MM.1S (cell line): ENCODE data around the gene DDC.

ENCODE experiments used
- DNase-seq: peaks from one replicate; pipeline ENCODE4 v3.0.0-alpha.2; 2015
- H2AFZ ChIP-seq: fragments of 300-600 bp; sonication (generic); 2 replicates; pipeline ENCODE4 v1.6.0; 2016; ENCODE audit warnings: antibody characterized with exemption, low read length
- H3F3A ChIP-seq: fragments of 300-600 bp; sonication (generic); 2 replicates; pipeline ENCODE4 v1.6.1; 2016; ENCODE audit warnings: mild to moderate bottlenecking, antibody characterized with exemption, low read length, moderate library complexity, mixed read lengths; ENCODE audit not compliant: insufficient read depth
- H3K27ac ChIP-seq: fragments of 300-600 bp; sonication (generic); 2 replicates; pipeline ENCODE4 v1.5.1; 2016; ENCODE audit warnings: mild to moderate bottlenecking, low read length
- H3K27me3 ChIP-seq: fragments of 300-600 bp; sonication (generic); replicated peaks from 2 replicates; pipeline ENCODE4 v1.6.0; 2016; ENCODE audit warnings: low read length; ENCODE audit not compliant: insufficient read depth
- H3K36me3 ChIP-seq: fragments of 300-600 bp; sonication (generic); replicated peaks from 2 replicates; pipeline ENCODE4 v1.6.1; 2016; ENCODE audit warnings: mild to moderate bottlenecking, low read length, mixed read lengths; ENCODE audit not compliant: insufficient read depth
- H3K4me1 ChIP-seq: fragments of 300-600 bp; sonication (generic); 2 replicates; pipeline ENCODE4 v1.6.1; 2016; ENCODE audit warnings: low read length, mixed read lengths
- H3K4me2 ChIP-seq: fragments of 300-600 bp; sonication (generic); 2 replicates; pipeline ENCODE4 v1.6.0; 2016; ENCODE audit warnings: low read depth, low read length
- H3K4me3 ChIP-seq: fragments of 300-600 bp; sonication (generic); 2 replicates; pipeline ENCODE4 v1.5.1; 2016; ENCODE audit warnings: low read length, mixed read lengths
- H3K79me2 ChIP-seq: fragments of 300-600 bp; sonication (generic); 2 replicates; pipeline ENCODE4 v1.6.1; 2016; ENCODE audit warnings: mixed run types, low read length, mixed read lengths
- H3K9ac ChIP-seq: fragments of 300-600 bp; sonication (generic); 2 replicates; pipeline ENCODE4 v1.6.1; 2016; ENCODE audit warnings: low read length, mixed read lengths
- H3K9me2 ChIP-seq: fragments of 300-600 bp; sonication (generic); replicated peaks from 2 replicates; pipeline ENCODE4 v1.6.1; 2016; ENCODE audit warnings: mild to moderate bottlenecking, low read length, mixed read lengths; ENCODE audit not compliant: insufficient read depth
- H3K9me3 ChIP-seq: fragments of 300-600 bp; sonication (generic); replicated peaks from 2 replicates; pipeline ENCODE4 v1.6.1; 2016; ENCODE audit warnings: mild to moderate bottlenecking, low read length, mixed read lengths; ENCODE audit not compliant: insufficient read depth
- H4K20me1 ChIP-seq: fragments of 300-600 bp; sonication (generic); 2 replicates; pipeline ENCODE4 v1.6.1; 2016; ENCODE audit warnings: mild to moderate bottlenecking, low read length, moderate library complexity, mixed read lengths; ENCODE audit not compliant: insufficient read depth
- CTCF ChIP-seq: fragments of 300-600 bp; sonication (generic); IDR thresholded peaks from 2 replicates; pipeline ENCODE4 v1.5.1; 2016; ENCODE audit warnings: antibody characterized with exemption, low read length, mixed read lengths
- EZH2 ChIP-seq: fragments of 300-600 bp; sonication (generic); optimal IDR thresholded peaks from 2 replicates; pipeline ENCODE3; 2017; ENCODE audit warnings: low read depth, mild to moderate bottlenecking, antibody characterized with exemption, low read length, mixed read lengths
- EZH2phosphoT487 ChIP-seq: fragments of 300-600 bp; sonication (generic); IDR thresholded peaks from 2 replicates; pipeline ENCODE4 v1.6.1; 2018; ENCODE audit warnings: antibody characterized with exemption, low read length

The DDC gene

GRCh38 chr7:50542132-50542531 lies 23.1 kb downstream of the DDC start:
- TF ChIP-seq EZH2phosphoT487, result no peak
- TF ChIP-seq EZH2, result no peak
- no peak for TF ChIP-seq CTCF
- H3K36me3 ChIP-seq, result no peaks in the 10 kb centered on the region

GRCh38 chr7:50540785-50541579 lies 24.2 kb downstream of the DDC start:
- no peak overlapping the region for H3K9ac ChIP-seq
- no peaks in the 10 kb centered on the region for H4K20me1 ChIP-seq
- H3K4me2 ChIP-seq, result no peak overlapping the region
- no peaks in the 10 kb centered on the region for H3K4me1 ChIP-seq
- no peaks in the 10 kb centered on the region for H3K36me3 ChIP-seq
- H3K9me2 ChIP-seq, result no peaks in the 10 kb centered on the region
- no peak overlapping the region for H2AFZ ChIP-seq
- H3K79me2 ChIP-seq, result no peaks in the 10 kb centered on the region
- no peaks in the 10 kb centered on the region for H3F3A ChIP-seq
- H3K27me3 ChIP-seq, result no peaks in the 10 kb centered on the region
- no peak overlapping the region for H3K27ac ChIP-seq
- TF ChIP-seq EZH2phosphoT487 (no peak), EZH2 (no peak), CTCF (no peak)
- DNase-seq, result no peak
- H3K9me3 ChIP-seq, result no peaks in the 10 kb centered on the region
- H3K4me3 ChIP-seq, result no peak overlapping the region

More at GRCh38 chr7:50542132-50542531, 23.1 kb downstream of the DDC start:
- Histone ChIP-seq H3K27me3 (no peaks in the 10 kb centered on the region), H3K27ac (no peak overlapping the region), H3K4me3 (no peak overlapping the region), H2AFZ (no peak overlapping the region), H3K4me2 (no peak overlapping the region), H3K9me2 (no peaks in the 10 kb centered on the region), H3K79me2 (no peaks in the 10 kb centered on the region), H4K20me1 (no peaks in the 10 kb centered on the region), H3K9ac (no peak overlapping the region), H3F3A (no peaks in the 10 kb centered on the region), H3K4me1 (no peaks in the 10 kb centered on the region), H3K9me3 (no peaks in the 10 kb centered on the region)
- DNase-seq, result no peak

GRCh38 chr7:50539725-50540124 lies 25.5 kb downstream of the DDC start:
- H3K27ac ChIP-seq, result no peak overlapping the region
- H4K20me1 ChIP-seq, result no peaks in the 10 kb centered on the region
- H3K9me2 ChIP-seq, result no peaks in the 10 kb centered on the region
- no peaks in the 10 kb centered on the region for H3K9me3 ChIP-seq
- no peak overlapping the region for H2AFZ ChIP-seq
- H3K27me3 ChIP-seq, result no peaks in the 10 kb centered on the region
- H3K4me1 ChIP-seq, result no peaks in the 10 kb centered on the region
- TF ChIP-seq CTCF, result no peak
- TF ChIP-seq EZH2phosphoT487, result no peak
- TF ChIP-seq EZH2, result no peak
- no peak overlapping the region for H3K9ac ChIP-seq
- no peak for DNase-seq
- no peak overlapping the region for H3K4me3 ChIP-seq
- H3F3A ChIP-seq, result no peaks in the 10 kb centered on the region
- no peaks in the 10 kb centered on the region for H3K36me3 ChIP-seq
- no peak overlapping the region for H3K4me2 ChIP-seq
- H3K79me2 ChIP-seq, result no peaks in the 10 kb centered on the region
